Fibroblast of villous mesenchyme (primary cell): Measurements from ENCODE around the gene HHIP. TPM values are rescaled to one million over a fixed set of nuclear protein-coding genes. Genes with fewer than 3 reads are reported as not detected.

Source experiments
- DNase-seq: peaks from one replicate; pipeline ENCODE4 v3.0.0-alpha.2; 2010; ENCODE audit warnings: low read depth
- H3K4me3 ChIP-seq: 2 replicates; pipeline ENCODE4 v1.5.1; 2011; ENCODE audit warnings: low read depth, mild to moderate bottlenecking, low read length
- CTCF ChIP-seq: IDR thresholded peaks from 2 replicates; pipeline ENCODE4 v1.5.1; 2012; ENCODE audit warnings: low read depth, mild to moderate bottlenecking, low read length; ENCODE audit not compliant: insufficient read depth
- total RNA-seq: library from RNA; depleted of rRNA; stranded (reverse); fragments of >200 nt; gene quantifications from 2 replicates; pipeline ENCODE4 v1.2.3, GENCODE V29; 2012

Gene HHIP
- total RNA-seq, 1 donor = 1.7 TPM

DNA sequence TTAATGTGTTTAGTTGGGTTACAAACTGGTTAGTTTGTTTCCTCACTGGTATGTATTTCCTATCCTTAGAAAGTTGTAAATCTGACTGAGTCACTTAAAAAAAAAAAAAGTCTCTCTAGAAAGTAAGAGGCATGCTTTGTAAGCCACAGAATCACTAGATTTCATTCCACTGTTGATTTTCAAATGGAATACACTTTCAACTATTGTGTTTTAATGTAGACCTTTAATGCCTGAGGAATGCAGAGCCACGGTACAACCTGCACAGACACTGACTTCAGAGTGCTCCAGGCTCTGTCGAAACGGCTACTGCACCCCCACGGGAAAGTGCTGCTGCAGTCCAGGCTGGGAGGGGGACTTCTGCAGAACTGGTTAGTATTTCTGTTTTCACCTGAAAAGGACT, 88.6 kb downstream of the HHIP start:
- DNase-seq = peak; percentile 19
- TF ChIP-seq CTCF = no peak
- H3K4me3 ChIP-seq = no peak overlapping the region

- no peak for DNase-seq
- H3K4me3 ChIP-seq = no peak overlapping the region
- no peak for TF ChIP-seq CTCF
Measured at GRCh38 chr4:144738649-144739048, 92.7 kb downstream of the HHIP start.

GRCh38 chr4:144739511-144740033, 93.6 kb downstream of the HHIP start:
- no peak for TF ChIP-seq CTCF
- no peak for DNase-seq
- no peak overlapping the region for H3K4me3 ChIP-seq

GRCh38 chr4:144740316-144740715, 94.4 kb downstream of the HHIP start:
- H3K4me3 ChIP-seq = no peak overlapping the region
- TF ChIP-seq CTCF = no peak
- no peak for DNase-seq

GRCh38 chr4:144748814-144749555, 103.0 kb downstream of the HHIP start:
- TF ChIP-seq CTCF = no peak
- H3K4me3 ChIP-seq = no peak overlapping the region
- no peak for DNase-seq

GRCh38 chr4:144750348-144750747, 104.4 kb downstream of the HHIP start:
- TF ChIP-seq CTCF = no peak
- no peak for DNase-seq

More at GRCh38 chr4:144750348-144750747, 104.4 kb downstream of the HHIP start:
- H3K4me3 ChIP-seq = no peak overlapping the region
